ENCODE measurements around the gene BCAS3. TPM values are rescaled to one million over a fixed set of nuclear protein-coding genes. Genes with fewer than 3 reads are reported as not detected.

BCAS3 gene
- total RNA-seq, 1 experiment from 2014 or later = 6.0 TPM

DNA sequence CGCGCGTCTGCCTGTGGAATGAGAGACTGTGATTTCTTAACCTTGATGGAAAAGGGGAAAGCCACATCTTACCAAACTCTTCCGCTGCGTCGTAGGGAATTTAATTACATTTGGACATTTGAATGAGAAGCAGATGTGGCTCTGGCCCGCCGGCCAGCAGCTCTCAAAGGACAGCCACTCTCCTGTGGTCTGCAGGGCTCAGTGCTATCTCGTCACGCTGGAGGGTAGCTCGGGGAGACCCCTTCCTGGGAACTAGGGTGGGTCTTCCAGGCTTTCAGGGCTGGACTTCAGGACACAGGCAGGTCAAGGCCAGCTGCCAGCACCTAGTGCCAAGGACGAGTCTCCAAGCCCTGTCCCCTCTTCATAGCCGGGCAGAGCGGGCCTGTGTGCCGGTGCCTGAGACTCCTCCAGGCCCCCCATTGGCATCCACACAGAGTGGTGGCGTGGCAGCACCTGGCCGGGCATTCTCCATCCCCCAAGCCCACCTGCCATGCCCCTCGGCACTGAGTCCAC lies 706.1 kb downstream of the BCAS3 start:
- in situ Hi-C loops (cut with HindIII; ENCODE audit: low sequenced_read_pairs) = no loop called here
- DNase-seq (ENCODE audit: low spot score) = no peak

DNA sequence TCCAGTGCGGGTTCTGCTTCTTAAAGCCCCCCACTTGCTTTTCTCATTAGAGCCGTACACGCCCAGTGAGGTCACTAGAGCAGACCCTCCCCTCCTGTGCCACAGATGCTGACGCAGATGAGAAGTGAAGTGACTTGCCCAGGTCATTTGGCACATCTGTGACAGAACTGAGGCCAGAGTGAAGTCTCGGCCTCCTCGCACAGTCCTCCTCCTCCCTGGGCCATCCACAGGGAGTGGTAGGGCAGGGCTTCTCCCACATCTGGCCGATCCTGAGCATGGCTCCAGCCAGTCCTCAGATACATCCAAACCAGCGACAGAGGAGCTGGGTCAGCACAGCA lies 706.7 kb downstream of the BCAS3 start:
- in situ Hi-C loops (cut with HindIII; ENCODE audit: low sequenced_read_pairs) = no loop called here
- no peak for DNase-seq (ENCODE audit: low spot score)

DNA sequence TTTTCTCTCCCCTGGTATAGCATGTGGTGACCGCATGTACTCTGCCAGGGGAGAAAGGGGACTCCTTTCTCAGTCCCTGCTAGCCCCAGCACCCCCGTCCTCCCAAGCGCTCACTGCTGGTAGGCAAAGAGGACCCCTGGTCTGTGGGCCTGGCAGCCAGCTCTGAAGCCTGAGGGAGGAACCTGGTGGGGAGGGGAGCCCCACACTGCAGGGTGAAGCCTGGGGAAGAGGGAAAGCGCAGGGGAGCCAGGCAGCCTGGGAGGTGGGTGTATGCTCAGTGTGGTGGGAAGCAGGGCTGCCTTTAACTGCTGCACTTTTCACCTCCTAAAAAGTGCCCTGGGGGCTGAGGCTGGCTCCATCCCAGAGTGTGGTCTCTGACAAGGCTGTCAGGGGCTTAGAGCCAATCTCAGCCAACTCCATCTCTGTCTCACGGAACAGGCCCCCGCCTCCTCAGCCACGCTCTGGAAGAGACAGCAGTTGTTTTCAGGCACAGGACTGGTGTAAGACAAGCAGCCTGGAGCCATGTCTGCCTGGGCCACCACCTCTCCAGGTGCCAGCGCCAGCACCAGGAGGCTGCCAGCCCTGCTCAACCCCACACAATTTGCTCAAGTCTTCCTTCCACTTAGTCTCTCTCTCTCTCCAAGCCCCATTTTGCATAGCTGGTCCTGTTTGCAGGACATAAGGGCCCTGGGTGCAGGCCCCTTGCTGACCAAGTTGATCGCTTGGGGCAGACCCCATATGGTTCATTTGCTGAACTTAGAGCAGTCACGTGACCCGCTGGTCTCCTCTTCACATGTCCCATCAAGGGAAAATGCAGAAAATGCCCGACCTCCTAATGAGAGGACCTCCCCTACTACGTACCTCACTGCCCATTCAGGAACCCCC lies 707.3 kb downstream of the BCAS3 start:
- in situ Hi-C loops (cut with HindIII; ENCODE audit: low sequenced_read_pairs) = no loop called here
- no peak for DNase-seq (ENCODE audit: low spot score)

DNA sequence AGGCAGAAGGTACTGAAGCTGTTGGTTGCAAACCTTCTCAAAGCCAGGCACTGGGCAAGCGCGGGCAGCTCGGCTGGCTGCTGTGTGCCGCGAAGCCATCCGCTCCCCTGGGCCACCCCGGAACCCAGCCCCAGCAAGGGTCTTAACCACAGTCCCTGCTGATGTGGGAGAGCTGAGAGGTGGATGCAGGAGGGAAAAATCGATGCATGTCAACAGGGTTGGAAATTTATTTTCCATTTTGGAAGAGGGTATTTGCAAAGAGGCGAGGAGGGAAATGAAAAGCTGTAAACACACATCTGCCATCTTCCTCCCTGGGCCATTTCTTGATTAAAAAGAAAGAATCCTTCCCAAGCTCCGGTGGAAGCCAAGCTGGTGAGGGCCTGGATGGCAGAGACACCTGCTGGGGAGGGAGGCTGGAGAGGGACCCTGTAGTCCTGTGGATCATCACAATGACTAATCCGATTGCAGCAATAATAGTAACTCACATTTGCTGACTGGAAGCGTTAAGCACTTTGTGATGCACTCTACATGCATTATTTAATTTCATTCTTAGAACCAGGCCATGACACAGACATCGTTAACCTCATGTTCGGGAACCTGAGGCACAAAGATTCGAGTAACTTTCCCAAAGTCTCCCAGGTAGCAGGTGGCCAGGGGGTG lies 708.1 kb downstream of the BCAS3 start:
- in situ Hi-C loops (cut with HindIII; ENCODE audit: low sequenced_read_pairs) = no loop called here
- no peak for DNase-seq (ENCODE audit: low spot score)

DNA sequence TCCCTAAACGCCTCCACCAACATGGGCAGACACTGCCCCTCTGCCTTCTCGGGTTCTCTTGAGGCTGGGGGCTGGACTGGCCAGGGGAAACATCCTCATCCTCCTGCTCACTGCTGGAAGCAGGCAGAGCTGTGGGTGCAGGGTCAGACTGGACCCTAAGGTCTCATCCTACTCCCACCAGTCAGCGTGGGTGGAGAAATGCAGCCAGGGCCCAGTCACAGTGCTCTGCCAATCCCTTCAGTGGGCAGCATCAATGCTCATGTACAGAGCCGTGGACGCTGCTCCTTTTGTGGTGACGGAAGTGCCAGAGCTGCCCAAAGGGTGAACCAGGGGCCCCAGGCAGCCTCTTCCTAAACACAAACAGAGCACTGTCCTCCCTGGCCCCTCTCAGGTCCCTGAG lies 708.6 kb downstream of the BCAS3 start:
- DNase-seq (ENCODE audit: low spot score) = no peak
- in situ Hi-C loops (cut with HindIII; ENCODE audit: low sequenced_read_pairs) = no loop called here

DNA sequence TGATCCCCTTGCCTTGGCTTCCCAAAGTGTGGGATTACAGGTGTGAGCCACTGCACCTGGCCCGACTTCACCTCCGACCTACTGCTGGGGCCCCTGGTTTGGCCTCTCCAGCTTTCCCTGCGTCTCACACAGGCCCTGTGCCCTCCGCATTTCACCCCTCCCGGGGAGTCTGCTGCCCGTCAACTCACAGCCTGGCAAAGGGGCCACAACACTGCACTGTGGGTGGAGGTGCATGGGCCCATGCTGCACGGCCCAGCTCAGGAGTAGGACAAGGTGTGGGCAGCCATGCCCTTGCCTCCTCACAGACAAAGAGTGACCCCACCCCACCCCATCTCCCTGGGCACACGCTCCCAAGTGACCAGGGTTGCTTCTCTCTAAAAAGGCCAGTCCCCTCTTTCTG lies 709.4 kb downstream of the BCAS3 start:
- in situ Hi-C loops (cut with HindIII; ENCODE audit: low sequenced_read_pairs) = no loop called here

DNA sequence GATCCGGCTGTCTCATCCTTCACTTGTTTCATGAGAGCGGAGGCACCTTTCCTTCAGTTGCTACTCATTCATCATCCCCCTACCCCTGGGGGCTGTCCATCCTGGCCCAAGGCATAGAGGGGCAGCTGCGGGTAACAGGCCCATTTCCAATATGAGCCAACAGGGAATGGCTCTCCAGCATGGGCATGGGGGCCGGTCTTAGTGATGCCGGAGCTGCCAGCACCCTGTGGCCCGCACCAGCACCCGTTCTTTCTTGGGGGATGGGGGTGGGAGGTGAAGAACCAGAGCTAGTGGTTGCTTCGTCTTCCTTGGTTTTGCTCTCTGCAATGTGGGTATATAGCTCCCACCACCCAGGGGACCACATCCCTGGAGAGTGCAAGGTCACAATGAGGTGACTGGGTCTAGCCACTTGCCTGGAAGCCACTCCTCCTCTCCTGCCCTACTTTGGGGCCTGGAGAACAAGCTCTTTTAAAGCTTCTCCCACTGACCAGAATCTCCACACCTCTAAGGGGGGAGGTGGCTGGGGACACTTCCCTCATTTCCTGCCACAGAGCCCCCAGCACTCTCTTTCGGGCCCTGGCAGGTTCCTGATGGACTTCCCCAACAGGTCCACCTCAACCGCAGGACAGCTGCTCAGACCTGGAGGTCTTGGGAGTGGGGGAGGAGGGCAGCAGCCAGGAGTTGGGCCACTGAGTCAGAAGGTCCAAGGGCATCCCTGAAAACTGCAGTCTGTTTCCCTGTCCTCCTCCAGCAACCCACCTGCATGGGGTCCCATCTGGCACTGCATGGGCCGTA lies 710.1 kb downstream of the BCAS3 start:
- DNase-seq (ENCODE audit: low spot score) = no peak
- in situ Hi-C loops (cut with HindIII; ENCODE audit: low sequenced_read_pairs) = no loop called here

More for the DNA sequence above, 709.4 kb downstream of the BCAS3 start:
- DNase-seq (ENCODE audit: low spot score) = no peak

DNA sequence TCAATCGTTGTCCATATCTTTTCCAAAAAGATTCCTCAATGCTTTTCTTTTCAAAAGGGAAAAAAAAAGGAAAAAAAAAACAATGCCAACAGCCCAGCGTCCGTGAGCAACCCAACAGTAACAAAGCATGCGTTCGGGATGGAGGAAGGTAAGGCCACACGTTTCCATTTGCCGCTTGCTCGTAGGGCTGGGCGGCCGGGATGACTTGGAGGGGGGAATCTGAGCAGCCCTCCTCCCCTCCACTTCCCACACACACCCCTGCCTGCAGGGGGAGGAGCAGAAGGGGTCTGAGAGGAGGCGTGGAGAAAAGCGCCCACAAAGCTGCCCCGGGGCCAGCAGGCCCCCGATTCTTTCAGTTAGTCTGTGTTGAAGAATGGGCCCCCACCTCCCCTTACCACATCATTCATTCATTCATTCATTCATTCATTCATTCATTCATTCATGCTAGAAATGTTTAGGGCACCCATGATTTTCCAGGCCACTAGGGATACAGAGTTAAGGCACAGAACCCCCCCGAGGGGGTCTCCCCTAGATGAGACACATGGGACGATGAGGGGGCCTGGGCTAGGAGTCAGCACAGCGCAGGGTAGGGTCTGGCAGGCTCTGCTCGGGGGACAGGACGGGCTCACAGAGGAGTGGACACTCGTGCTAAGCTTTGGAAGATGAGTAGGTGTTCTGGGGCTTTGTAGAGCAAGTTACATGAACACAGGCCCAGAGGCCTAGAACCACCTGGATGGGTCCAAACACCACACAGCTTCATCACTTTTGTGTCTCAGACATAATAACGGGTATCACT lies 711.1 kb downstream of the BCAS3 start:
- in situ Hi-C loops (cut with HindIII; ENCODE audit: low sequenced_read_pairs) = no loop called here
- DNase-seq (ENCODE audit: low spot score) = no peak

DNA sequence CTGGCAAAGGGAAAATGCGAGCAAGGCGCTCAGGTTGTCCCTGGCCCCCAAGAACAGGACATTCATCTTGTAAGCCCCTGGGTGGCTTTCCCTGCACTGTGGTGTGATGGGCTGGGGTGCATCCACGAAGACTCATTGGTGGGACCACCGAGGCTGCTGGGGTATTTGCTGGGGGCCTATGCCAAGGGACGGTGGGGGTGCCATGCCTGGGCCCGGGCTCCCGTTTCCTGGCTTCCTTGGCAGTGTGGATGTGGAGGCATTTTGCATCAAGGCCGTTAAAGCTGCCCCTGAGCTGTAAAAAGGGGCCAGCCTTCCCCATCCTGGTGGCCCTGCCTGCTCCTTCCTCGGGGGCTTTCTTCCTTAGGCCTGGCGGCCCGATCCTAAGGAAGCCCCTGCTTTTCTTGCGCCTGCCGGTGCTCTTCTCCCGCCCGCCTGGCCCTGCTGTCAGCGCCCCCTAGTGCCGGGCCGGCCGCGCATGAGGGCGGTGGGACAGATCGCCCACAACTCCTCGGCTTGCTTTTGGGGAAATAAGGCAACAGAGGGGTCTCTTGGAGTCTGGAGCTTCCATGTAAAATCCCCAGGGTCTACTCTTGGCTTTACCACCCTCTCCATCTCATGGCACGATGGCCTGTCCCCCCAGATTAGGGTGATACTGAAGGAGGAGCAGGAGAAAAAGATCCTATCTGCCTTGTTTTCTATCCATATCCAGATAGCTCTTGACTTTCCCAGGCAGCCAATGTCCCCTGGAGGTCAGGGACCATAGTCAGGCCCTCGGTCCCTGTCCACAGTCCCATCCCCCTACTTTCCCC lies 712.2 kb downstream of the BCAS3 start:
- DNase-seq (ENCODE audit: low spot score) = no peak
- in situ Hi-C loops (cut with HindIII; ENCODE audit: low sequenced_read_pairs) = no loop called here

DNA sequence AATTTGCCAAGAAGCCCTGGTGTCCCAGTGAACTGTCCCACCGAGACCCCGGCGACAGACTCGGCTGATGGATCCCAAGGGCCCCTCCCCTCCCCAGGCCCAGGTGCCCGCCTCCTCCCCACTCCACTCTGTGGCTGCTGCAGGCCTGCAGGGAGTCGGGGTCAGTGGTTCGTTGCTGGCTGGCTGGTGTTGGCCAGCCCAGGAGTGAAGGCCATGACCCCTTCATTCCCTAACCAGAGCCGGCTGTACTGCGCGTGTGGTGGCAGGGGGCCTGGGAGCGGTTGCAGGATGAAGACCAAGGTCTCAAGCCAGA lies 712.8 kb downstream of the BCAS3 start:
- no peak for DNase-seq (ENCODE audit: low spot score)
- in situ Hi-C loops (cut with HindIII; ENCODE audit: low sequenced_read_pairs) = no loop called here

DNA sequence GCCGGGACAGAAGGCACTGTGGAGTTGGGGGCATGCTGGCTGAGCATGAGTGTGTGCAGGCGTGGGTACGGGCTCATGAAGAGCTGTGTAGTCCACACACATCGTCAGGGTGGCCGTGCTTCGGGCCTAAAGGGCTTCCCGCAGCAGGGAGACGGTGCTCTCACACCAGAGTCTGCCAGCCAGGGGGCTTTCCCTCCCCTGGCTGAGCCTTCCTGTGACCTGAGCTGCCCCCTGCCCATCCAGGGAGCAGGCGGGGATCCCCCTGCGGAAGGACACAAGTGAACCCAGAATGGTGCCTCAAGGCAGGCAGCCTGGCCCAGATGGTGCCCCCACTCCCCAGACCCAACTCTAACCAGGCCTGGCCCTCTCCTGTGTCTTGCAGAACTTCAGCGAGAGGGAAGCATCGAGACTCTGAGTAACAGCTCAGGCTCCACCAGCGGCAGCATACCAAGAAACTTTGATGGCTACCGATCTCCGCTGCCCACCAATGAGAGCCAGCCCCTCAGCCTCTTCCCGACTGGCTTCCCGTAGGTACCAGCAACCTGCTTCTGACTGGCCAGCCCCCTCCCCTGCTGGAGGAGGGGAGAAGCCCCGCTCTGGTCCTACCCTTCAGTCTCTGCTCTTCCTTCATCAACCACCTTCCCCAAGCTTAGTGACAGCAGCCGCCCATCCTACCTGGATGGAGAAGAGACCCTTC lies 714.1 kb downstream of the BCAS3 start:
- in situ Hi-C loops (cut with HindIII; ENCODE audit: low sequenced_read_pairs) = no loop called here
- DNase-seq (ENCODE audit: low spot score) = no peak

DNA sequence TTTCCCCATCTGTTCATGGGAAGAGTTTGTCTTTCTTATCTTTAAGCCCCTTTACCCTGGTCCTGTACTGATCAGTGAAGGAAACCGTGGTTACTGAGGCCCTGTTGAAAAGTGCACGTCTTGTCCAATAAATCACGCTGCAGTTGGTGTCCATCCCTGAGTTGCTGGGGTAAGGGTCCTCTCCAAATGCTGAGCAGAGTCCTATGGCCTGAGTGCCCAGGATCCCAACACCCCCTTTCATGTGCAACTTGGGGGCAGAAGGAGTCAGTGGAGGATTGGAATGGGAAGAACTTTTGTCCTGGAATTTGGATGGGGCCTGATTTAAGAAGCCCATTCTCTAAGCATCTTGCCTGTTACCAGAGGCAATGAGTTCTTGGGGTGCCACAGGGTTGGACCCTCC lies 715.0 kb downstream of the BCAS3 start:
- in situ Hi-C loops (cut with HindIII; ENCODE audit: low sequenced_read_pairs) = no loop called here

DNA sequence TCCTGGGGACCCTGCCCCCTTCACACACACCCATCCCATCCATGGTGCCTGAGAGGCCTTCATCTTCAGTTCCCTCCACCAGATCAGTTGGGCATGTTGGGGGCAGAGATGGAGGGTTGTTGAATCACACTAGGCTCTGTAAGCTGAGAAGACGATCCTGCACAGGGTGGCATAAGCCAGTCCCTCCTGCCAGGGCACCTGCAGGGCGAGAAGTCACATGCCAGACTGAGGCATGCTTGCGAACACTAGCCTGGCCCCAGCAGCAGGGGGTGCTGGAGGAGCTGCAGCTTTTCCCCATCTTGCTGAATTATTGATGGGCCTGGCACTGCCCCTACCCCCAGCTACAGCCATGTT lies 715.9 kb downstream of the BCAS3 start:
- DNase-seq (ENCODE audit: low spot score) = no peak
- in situ Hi-C loops (cut with HindIII; ENCODE audit: low sequenced_read_pairs) = no loop called here

More for the DNA sequence above, 715.0 kb downstream of the BCAS3 start:
- DNase-seq (ENCODE audit: low spot score) = no peak

DNA sequence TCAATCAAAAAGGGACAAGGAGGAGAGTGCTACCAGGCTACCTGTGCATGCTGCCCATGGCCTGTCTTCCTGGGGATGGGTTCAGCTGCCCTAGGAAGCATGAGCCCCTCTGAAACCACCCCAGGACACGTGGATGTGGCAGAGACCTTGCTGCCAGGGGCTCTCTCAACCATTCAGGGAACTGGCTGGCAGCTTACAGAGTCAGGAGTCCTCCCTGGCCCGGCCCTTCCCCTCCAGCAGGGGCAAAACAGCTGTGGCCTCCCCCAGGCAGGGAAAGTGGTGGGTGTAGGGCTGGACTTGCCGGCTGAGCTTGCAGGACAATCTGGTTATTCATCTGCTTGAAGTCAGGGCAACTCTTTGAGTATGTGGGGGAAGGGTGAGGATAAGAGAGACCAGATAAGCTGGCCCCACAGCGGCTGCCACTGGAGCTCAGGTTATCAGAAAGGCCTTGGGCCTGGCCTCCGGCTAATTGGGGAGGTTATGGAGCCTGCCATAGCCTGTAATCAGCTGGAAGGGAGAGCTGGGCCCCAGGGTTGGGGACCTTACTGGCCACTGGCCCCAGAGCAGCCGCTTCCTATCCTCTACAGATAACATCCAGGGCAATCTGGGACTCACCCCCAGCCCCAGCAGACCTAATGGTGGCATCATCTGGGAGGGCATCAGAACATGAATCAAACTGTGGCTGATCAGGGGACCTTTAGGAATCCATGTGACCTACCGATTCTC lies 716.4 kb downstream of the BCAS3 start:
- no peak for DNase-seq (ENCODE audit: low spot score)
- in situ Hi-C loops (cut with HindIII; ENCODE audit: low sequenced_read_pairs) = no loop called here

DNA sequence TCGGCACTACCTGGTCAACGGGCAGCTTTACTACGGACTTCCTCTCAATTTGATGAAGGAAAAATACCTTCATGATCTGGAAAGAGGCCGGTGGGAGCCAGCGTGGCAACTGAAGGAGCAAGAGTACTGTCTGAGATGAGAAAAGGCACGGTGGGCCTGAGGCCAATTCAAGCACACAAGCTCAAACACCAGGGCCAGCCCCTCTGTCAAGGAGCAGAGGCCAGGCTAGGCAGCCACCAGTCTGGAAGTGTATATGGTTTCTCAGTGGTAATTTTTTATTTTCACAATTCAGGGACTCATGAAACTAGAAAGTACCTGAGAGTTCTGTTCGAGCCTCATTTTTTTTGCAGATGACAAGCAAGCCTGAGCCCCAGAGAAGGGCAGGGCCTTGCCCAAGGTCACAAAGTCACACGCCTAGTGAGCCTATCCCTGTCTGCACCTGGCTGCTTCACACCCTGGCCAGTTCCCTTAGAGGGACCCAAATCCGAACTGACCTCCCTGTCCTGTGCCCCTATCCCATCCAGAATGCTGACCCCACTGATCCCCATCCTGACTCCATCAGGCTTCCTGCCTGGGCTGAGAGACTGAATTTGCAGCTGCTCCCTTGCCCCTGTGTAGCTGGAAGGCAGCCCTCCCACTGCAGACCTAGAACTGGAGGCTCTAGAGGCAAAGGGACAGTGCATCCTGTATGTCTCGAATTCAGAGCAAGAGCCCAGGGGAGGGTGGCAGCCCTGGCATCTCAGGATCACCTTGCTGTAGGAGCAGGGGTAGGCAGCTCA lies 717.2 kb downstream of the BCAS3 start:
- DNase-seq (ENCODE audit: low spot score) = no peak
- in situ Hi-C loops (cut with HindIII; ENCODE audit: low sequenced_read_pairs) = no loop called here

DNA sequence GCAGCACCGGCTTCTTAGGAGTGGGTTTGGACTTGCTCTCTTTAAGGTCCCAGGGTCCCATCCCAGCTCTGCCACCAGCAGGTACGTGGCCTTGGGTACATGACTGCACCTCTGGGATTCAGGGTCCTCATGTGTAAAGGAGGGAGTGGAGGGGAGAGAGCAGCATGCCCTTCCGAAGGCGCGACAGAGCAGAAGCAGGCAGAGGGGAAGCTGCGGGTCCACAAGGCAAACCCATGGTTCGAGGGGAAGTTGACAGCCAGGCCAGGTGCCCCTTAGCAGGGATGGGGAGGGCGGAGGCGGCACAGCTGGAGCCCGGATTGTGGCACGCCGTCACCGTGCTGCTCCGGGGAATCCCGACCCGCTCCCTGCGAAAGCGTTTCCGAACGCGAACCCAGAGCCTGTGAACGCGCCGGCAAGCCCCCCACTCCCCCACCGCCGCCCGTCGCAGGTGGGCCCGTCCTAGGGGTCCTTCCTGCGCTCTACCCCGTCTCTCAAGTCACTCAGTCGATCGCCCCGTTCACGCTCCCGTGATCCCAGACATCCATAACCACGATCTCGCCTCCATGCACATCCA lies 717.8 kb downstream of the BCAS3 start:
- DNase-seq (ENCODE audit: low spot score) = no peak
- in situ Hi-C loops (cut with HindIII; ENCODE audit: low sequenced_read_pairs) = no loop called here

Measured in G401 (cell line).